Inflammatory macrophage (primary cell): ENCODE measurements around the gene R3HDM2.
A peak's percentile ranks its signal among the peaks of the same experiment; 100 is the strongest.

ENCODE experiments used
- DNase-seq, 2 donors: peaks; one replicate each; pipeline ENCODE4 v3.0.0-alpha.2; 2020 to 2022

The R3HDM2 gene

DNA sequence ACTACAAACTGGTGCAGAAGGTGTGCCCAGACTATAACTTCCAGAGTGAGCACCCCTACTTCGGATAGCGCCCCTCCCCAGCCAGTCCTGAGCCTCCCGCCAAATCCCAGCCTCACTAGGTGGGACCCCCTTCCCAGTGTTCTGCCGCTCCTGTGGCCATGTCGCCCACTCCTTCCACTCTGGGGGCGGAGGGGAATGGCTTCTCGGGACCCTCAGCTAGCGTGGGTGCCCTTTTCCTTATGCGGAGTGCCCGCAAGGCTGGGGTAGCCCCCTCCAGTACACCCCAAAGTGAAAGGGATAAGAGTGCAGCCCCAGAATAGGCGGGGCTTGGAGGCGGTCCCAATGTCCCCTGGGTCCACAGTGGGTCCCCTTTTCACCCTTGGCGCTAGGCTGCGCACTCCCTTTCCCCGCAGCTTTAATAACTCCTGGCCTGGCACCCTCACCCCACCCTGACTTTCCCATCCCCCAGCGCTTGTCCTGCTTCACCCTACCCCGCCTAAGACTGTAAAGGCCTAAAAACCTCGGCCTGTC is 205.1 kb downstream of the R3HDM2 start:
- no peak for DNase-seq

DNA sequence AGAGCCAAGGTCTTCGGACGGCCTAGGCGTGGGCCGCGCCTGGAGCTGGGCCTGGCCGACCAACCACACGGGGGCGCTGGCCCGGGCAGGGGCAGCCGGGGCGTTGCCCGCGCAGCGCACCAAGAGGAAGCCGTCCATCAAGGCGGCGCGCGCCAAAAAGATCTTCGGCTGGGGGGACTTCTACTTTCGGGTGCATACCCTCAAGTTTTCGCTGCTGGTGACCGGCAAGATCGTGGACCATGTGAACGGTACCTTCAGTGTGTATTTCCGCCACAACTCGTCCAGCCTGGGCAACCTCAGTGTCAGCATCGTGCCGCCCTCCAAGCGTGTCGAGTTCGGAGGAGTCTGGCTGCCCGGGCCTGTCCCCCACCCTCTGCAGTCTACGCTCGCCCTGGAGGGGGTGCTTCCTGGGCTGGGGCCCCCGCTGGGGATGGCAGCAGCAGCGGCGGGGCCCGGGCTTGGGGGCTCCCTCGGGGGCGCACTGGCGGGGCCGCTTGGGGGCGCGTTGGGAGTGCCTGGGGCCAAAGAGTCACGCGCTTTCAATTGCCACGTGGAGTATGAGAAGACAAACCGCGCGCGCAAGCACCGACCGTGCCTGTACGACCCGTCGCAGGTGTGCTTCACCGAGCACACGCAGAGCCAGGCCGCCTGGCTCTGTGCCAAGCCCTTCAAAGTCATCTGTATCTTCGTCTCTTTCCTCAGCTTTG is 205.7 kb downstream of the R3HDM2 start:
- DNase-seq, result peak; percentile 75 to 77

DNA sequence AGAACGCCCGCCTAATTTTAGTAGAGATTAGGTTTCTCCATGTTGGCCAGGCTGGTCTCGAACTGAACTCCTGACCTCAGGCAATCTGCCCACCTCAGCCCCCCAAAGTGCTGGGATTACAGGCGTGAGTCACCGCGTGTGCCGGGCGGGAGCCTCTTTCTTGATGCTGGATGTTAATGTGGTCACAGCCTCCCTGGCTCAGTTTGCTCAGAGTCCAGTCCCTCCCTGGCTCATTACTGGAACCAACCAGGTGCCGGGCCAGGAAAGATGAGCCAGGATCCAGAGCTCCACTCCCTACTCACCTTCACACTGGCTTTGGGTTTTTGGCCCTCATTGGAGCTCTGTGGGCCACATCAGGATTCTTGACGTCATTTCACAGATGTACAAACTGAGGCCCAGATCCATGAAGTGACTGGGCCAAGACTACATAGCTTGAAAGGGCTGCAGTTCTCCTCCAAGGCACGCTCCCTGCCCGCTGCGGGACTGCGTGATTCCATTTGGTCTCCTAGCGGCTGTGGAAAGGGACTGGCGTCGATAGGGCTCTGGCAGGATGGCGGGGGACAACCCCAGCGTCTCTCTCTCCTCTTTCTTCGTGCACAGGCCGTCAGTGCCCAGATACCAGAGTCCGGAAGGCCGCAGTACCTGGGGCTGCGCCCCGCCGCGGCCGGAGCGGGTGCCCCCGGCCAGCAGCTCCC is 206.4 kb downstream of the R3HDM2 start:
- DNase-seq, result no peak

DNA sequence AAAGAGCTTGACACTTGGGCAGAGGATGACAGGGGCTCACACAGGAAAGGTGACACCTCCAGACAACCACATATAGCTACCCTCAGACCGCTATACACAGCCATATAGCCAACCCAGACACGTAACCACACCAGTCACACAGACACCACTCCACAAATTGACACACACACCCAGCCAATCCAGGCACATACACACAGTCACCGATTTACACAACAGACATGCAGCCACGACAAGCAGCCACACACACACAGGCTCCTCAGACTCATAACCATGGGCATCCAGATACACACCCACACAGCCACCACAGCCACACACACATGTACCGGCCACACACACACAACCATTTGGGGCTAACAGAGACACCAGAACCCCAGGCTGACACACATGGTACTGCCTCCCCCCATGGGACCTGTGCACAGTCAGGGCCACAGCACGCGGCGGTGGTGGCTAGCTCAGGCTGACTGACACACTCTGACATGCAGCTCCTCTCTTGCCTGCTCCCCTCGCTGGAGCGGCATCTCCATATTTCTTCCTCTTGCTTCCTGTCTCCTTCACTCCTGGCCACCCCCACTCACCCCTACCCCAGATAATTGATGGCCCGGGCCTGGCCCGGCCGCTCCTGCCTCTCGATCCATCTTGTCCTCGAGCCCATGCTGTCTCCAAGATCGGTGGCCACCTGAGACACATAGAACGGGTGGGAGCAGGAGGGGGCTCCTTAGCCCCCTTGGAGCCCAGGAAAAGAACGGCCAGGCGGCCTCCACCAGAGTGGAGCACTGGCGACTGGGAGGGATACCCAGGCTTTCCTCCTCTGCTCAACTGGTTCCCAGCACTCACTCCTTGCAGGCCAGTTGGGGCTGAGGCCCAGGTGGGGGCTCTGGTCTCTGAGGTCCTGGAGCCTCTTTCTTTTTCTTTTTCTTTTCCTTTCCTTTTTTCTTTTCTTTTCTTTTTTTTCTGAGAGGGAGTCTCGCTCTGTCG is 207.4 kb downstream of the R3HDM2 start:
- DNase-seq, result no peak

DNA sequence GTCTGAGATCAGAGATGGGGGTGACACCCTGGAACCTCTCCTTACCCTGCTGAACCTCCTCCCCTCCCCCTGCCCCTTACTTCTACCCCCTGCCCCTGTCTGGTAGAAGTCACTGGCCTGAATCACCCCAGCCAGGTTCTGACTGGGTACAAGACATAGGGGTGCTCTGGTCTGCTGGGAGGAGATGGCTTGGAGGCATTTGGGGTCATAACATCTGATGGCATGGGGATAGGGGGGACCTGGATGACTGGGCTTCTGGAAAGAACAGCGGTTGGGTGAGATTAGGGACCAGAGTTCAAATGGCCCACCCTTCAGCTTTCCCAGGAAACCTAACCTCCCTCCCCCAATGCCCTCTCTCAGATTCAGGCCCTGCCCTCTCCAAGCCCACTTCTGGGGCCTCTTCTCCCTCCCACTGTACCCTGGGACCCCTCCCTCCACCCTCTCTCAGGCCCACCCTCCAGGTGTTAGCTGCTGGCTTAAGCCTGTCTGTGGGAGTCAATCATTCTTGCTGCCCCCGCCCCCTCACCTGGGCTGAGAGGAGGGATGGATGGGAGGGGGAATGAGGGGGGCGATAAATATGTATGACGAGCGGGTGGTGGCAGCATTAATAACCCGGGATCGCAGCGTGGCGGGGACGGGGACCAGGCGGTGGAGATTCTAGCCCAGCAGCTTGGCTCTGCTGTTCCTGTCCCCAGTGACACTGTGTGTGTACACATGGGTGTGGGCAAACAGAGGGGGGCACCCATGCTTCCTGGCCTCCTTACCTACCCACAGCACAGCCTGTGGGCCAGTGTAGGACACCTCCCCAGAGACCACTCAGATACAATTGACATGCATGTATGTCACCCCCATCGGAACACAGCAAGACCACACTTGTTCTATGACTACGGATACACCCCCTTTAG is 208.3 kb downstream of the R3HDM2 start:
- no peak for DNase-seq

DNA sequence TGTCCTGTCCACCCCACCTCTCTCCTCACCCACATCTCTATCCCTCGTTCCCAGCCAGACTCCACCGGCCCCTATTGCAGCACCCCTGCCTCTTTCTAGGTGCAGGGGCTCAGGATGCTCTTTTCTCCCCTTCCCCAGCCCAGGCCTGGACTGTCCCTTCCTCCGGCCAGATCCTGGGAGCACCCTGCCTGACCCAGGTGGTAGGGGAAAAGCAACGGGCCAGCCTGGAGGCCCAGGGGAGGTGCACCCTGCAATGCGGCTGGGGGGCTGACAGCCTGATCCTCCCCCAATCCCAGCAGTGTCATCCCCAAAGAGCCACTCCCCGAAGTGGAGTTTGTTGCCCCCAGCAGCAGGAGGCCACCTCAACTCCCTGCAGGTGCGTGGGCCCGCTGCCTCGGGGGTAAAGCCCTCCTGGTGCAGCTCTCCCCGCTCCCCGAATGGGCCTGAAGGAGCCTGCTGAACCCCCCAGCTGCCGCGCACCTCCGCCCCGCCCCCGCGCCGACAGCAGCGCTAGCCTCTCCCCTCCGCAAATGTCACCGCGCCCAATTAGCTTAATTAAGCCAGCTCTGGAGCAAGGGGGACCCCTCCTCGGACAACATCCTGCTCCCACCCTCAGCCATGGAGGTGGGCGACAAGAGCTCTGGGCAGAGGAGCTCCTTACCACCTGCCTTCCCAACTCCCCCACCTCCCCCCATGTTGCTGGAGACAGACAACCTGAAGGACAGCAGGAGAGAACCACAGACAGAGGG is 209.5 kb downstream of the R3HDM2 start:
- no peak for DNase-seq

DNA sequence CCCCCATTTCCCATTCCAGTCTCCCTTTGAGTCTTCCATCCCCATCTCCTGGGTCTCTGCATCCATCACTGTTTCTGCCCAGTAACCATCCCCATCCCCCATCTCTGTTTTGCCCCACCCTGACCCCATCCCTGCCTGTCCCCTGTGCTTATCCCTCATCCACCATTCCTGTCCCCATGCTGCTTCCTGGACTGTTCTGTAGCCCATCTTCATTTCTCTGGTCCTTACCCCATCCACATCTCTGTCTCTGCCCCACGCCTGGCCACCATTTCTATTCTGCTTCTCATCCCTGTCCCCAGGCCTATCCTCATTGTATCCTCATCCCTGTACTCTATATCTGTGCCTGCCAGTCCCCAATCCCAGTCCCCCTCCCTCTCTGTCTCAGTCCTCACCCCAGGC is 210.1 kb downstream of the R3HDM2 start:
- no peak for DNase-seq

DNA sequence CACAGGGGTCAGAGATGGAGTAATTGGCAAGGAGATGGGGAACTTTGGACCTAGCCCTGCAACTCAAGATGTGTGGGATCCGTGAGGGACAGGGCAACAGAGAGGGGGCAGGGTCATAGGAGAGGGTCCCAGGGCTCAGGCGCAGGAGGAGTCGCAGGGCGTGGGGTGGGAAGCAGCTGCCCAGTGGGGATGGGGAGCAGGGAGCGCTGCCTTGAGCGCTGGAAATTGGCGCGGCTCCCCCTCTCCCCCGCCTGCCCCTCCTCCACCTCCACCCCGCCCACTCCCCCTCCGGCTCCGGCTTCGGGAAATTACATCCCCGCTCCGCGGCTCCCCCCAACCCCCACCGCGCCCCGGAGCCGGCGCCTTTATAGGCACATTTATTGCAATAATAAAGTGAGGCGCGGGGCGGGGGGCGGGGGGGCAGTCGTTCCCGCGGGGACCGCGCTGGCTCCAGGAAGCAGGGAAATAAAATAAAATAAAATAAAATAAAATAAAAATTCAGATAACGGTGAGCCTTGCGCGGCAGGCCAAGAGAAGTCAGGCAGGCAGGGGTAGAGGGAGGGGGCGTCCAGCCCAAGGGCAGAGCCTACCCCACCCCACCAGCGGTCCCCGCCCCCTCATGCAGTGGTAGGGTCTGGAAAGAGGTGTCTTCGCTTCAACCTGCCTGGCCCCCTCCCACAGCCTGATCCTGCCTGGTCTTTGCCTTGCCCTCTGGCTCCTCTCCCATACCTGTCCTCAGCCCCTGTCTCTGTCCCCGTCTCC is 210.7 kb downstream of the R3HDM2 start:
- DNase-seq, result no peak

DNA sequence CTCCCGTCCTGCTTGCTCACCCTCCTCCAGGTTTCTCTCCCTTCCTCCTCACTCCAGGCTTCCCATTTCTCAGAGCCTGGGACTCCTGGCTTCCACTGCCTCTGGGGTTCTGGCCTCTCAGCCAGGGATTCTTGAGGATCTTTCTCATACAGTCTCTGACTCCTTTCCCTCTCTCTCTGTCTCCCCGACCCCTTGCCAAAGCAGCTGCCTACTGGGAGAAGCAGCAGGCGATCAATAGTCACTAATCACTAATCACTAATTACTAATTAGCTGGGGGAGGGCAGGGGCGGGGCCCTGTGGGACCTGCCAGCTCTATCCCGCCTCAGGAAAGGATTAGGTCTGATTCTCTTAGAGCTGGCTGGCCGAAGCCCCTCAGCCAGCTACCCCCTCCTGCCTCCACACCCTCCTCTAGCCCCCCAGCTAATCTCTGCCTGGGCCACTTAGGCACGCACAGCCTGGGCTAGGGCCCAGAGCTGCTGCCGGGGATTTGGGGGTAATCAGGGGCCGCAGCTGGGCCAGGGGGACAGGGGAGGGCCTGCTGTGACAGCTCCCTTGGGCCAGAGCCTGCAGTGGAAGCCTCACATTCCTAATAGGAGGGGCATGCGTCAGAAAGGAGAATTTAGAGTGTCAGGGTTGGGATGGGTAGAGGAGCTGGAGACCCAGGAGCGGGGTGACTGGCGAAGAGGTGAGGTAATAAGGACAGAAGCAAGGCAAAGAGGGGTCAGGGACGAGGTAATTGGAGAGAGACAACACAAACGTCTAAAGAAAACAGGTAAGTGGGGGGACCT is 211.4 kb downstream of the R3HDM2 start:
- DNase-seq, result no peak

DNA sequence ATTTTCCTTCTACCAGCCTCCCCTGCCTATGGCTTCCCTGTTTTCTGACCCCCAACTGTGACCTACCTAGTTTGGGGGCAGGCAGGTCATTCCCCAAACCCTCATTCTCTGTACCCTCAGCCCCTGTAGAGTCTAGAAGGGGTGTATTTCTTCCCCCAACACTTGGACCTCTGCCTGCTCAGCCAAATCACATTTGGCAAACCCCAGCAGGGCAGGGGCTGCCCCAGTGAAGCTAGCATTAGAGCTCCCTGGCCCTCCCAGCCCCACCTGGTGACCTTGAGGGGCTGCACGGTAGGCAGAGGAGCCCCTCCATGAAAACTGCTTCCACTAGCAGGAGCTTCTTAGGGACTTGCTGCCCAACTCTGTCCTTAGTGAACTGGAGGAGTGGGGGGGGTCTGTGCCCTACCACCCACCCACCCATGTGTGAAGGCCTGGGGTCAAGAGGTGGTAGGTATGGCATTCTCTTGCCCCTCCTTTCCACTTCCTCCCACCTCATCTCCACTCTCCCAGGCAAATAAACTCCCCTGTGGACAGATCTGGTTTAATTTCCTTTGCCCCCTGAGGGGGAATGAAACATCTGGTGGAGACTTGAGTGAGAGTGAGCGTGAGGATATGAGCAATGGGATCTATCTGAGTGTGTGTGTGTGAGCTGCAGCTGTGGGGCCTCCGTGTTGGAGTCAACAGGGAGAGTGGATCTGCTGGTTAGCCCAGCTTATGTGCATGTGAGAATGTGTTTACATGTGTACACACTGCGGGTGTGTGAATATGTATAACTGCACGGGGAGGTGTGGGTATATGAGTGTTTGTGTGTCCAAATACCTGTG is 212.6 kb downstream of the R3HDM2 start:
- no peak for DNase-seq

DNA sequence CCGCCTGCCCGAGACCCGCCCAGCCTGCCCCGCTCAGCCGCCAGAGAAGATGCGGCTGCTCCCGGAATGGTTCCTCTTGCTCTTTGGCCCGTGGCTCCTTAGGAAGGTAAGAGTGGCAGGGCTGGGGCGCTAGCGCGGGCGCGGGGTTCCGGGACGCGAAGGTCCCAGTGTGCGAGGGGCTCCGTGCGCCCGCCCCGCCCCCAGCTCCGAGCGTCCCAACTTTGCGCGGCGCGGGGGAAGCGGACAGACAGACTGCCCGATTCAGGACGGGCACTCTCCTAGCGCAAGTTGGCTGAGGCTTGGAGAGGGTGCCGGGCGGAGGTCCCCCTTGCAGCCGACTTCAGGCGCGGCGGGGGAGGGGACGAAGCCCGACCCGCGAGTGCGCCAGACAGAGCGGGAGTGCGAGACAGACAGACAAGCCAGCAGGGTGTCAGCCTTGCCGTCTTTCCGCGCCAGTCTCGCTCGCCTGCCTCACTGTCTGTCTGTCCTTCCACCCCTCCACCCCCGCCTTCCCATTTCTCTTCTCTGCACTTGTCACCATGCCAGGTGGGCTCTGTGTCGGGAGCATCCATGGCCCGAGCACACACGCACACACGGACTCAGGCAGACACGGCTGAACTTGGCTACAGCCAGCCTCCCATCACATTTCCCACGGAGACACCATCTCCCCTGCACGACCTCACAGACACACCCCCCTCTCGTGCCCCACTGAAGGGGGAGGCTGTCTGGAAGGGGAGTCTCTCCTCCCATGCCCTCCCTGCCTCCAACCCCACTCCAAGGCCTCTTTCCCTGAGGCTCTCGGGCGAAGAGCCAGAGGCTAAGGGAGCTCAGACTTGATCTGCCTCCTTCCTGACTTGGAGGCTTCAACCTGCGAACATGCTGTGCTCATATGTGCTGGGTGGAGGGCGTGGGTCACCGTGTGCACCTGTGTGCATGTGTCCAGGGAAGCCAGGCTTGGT is 213.6 kb downstream of the R3HDM2 start:
- DNase-seq, result peak in 1 of 2 donors; percentile 21

DNA sequence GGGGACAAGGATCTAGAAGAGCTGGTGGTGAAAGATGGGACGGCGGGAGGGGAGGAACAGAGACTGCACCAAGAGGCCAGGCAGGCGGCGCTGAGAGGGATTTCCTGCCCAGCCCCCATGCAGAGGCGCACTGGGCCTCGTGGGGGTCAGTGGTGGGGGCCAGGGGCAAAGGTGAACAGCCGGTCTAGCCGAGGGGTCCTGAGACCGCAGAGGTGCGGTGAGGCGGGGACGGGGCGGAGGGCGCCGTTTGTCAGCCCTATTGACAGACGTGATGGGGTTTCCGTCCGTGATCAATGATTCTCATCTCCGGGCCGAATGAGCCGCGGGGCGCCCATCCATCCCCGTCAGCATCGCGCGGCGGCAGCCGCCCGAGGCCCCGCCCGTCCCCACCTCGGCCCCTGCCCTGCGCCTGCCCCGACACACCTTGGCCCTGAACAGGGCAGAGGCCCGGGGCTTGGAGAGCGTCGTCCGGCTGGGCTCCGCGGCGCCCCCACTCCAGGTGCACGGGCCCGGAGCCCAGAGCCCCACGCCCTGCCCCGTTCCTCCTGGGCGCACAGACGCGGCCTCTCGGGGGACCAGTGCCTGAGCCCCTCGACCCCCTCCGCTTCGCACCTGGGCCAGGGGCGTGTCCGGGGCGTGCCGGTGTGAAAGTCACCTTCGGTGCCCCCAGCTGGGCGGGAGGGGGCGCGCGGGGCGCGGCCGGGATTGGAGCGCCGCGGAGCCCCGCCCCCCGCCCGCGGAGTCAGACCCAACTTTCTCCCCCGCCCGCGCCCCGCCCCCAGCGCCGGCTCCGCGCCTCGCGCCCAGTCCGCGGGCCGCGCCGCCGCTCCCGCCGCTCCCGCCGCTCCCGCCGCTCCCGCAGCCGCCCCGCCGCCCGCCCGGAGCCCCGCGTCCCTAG is 214.6 kb downstream of the R3HDM2 start, which contains the start of gene NXPH4:
TSS of gene NXPH4 (plus strand) at position 781 of the 898 bp plus-strand sequence. CDS start 176 bp downstream, outside the sequence.
- no peak for DNase-seq

DNA sequence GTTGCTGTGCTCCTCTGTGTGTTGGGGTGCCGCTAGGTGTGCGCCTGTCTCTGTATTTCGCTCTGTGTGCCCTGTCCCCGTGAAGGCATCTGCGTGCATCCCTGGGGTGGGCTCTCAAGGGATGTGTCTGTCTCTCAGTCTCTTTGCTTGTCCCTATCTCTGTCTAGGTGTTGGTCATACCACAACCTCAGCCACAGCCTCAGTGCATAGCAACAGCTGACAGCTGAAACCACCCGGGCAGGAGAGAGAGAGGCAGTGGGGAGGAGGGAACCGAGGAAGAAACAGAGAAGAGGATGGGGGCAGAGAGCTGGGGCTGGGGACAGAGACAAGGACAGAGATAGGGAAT is 215.2 kb downstream of the R3HDM2 start:
- DNase-seq, result no peak

DNA sequence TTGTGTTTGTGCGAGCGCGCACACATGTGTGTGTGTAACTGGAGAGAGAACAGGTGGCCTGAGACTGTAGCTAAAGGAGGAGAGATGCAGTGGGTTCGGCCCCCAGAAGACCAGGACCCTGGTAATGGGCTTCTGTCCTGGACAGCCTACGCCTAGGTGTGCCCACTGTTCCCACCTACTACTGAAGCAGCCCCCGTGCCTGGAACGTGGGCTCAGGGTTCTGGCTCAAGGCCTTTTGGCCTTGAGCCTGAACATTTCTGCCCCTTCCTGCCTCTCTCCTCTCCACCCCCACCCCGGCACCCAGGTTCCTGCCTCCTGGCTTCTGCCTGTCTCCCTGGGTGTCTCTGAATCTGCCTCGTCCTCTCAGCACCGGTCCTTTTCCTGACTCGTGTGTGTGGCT is 215.8 kb downstream of the R3HDM2 start:
- DNase-seq, result no peak

DNA sequence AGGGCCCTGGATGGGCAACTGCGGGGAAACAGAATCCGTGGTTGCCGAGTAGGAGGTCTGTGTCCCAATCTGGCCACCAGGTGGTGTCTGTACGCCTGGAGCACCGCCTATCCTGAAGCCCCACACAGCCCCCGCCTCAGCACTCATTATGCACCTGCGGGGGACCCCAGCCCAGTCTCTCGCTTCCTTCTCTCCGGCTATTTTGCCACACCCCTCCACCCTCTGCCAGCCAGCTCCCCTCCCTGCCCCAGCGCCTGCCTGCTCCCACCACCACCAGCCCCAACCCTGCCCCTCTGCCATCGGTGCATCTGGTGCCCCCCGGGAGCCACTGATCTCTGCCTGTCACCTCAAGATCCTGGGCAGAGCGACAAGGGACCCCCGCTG is 216.5 kb downstream of the R3HDM2 start:
- DNase-seq, result peak; percentile 43 to 55

DNA sequence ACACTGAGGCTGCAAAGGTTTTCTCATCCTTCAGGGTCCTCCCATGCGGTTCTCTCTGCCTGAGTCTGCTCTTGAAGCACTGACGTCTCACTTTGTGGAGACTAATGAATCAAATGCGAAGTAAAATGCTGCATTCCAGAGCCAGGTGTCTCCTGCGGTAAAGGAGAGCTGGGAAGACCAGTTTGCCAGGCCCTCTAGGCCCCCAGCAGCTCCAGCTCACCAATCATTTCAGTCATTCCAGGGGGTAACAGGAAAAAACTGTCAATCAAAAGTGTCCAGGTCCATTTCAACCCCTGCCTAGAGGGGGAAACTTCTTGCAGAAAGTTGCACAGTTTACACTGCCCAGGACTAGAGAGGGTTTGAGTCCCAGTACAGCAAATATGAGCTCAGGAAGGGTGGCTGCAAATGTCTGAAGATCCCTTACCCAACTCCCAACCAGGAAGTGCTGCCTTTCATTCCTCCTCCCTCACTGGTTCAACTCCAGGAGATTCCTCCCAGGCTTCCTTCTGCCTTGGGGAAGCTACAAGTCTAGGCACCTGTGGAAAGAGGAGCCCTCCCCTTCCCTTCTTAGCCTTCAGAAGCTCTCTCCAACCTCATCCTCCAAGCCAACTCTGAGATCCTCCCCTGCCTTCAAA is 217.0 kb downstream of the R3HDM2 start:
- DNase-seq, result no peak
